HEK293T (cell line): ENCODE data around the gene HOXA13.

Source experiments
- ARNT ChIP-seq: fragments of 450-650 bp; IDR thresholded peaks from 2 replicates; pipeline ENCODE4 v1.6.1; 2017; ENCODE audit warnings: mild to moderate bottlenecking
- BHLHE40 ChIP-seq: fragments of 450-650 bp; IDR thresholded peaks from 2 replicates; pipeline ENCODE4 v1.6.1; 2016; ENCODE audit warnings: mild to moderate bottlenecking, moderate library complexity, borderline replicate concordance
- ELF4 ChIP-seq: fragments of 450-650 bp; IDR thresholded peaks from 2 replicates; pipeline ENCODE4 v1.6.1; 2017; ENCODE audit warnings: antibody characterized with exemption
- FOXA1 ChIP-seq: fragments of 450-650 bp; IDR thresholded peaks from 2 replicates; pipeline ENCODE4 v1.6.1; 2016; ENCODE audit warnings: mild to moderate bottlenecking
- FOXK2 ChIP-seq: fragments of 450-650 bp; IDR thresholded peaks from 2 replicates; pipeline ENCODE4 v1.6.1; 2016; ENCODE audit warnings: mild to moderate bottlenecking
- FOXM1 ChIP-seq: fragments of 450-650 bp; IDR thresholded peaks from 2 replicates; pipeline ENCODE4 v1.6.1; 2017; ENCODE audit warnings: mild to moderate bottlenecking, borderline replicate concordance
- PKNOX1 ChIP-seq: fragments of 450-650 bp; IDR thresholded peaks from 2 replicates; pipeline ENCODE4 v1.6.1; 2016
- SP1 ChIP-seq: fragments of 450-650 bp; IDR thresholded peaks from 2 replicates; pipeline ENCODE4 v1.6.1; 2017
- TARDBP ChIP-seq: fragments of 450-650 bp; IDR thresholded peaks from 2 replicates; pipeline ENCODE4 v1.6.1; 2016
- ZNF384 ChIP-seq: fragments of 450-650 bp; IDR thresholded peaks from 2 replicates; pipeline ENCODE4 v1.6.1; 2016

- TF ChIP-seq FOXA1 (no peak), ARNT (no peak), TARDBP (no peak), ELF4 (no peak), BHLHE40 (no peak), FOXK2 (no peak), FOXM1 (no peak), PKNOX1 (no peak), SP1 (no peak), ZNF384 (no peak)
Measured at GRCh38 chr7:27214239-27214950, 14.5 kb upstream of the HOXA13 start.
